Cardiac muscle cell (in vitro differentiated cells and primary cell): Measurements from ENCODE around the gene VEGFD. TPM values are rescaled to one million over a fixed set of nuclear protein-coding genes. Genes with fewer than 3 reads are reported as not detected.

Experiments used
- DNase-seq, 2 donors: peaks; one replicate each; pipeline versions ENCODE4 v3.0.0 to v3.0.0-alpha.2; 2010 to 2017; ENCODE audit warnings: low read depth in 1 of 2, low spot score in 1 of 2
- H3K27ac ChIP-seq: fragments of 200-600 bp; sonication (generic); 2 replicates; pipeline ENCODE4 v1.5.1; 2016
- H3K27me3 ChIP-seq: fragments of 200-600 bp; sonication (generic); 2 replicates; pipeline ENCODE4 v1.6.0; 2016; ENCODE audit warnings: control low read depth
- H3K36me3 ChIP-seq: fragments of 200-600 bp; sonication (generic); 2 replicates; pipeline ENCODE4 v1.5.1; 2016; ENCODE audit warnings: control low read depth
- H3K4me1 ChIP-seq: fragments of 200-600 bp; sonication (generic); 2 replicates; pipeline ENCODE4 v1.8.1; 2017; ENCODE audit warnings: low read depth, mild to moderate bottlenecking, mixed run types
- H3K4me3 ChIP-seq: fragments of 200-600 bp; sonication (generic); 2 replicates; pipeline ENCODE4 v1.5.1; 2016; ENCODE audit warnings: mild to moderate bottlenecking
- H3K9me3 ChIP-seq: fragments of 200-600 bp; sonication (generic); 2 replicates; pipeline ENCODE4 v1.5.1; 2017; ENCODE audit warnings: low read depth, mild to moderate bottlenecking, control low read depth
- CTCF ChIP-seq: IDR thresholded peaks from 2 replicates; pipeline ENCODE4 v1.5.1; 2012; ENCODE audit warnings: low read depth, mild to moderate bottlenecking, low read length
- polyA plus RNA-seq: library from polyadenylated mRNA; unstranded; fragments of >200 nt; fragmentation: Nextera tagmentation; extraction: Ambion mirVana; gene quantifications from 2 replicates; pipeline ENCODE4 v1.2.1, GENCODE V29; 2016
- total RNA-seq: library from RNA; depleted of rRNA; stranded (reverse); fragments of >200 nt; gene quantifications from 2 replicates; pipeline ENCODE4 v1.2.3, GENCODE V29; 2016

Gene VEGFD
- total and polyA plus RNA-seq, 2 experiments from 2014 or later, result 1.2 TPM; not detected in 1

DNA sequence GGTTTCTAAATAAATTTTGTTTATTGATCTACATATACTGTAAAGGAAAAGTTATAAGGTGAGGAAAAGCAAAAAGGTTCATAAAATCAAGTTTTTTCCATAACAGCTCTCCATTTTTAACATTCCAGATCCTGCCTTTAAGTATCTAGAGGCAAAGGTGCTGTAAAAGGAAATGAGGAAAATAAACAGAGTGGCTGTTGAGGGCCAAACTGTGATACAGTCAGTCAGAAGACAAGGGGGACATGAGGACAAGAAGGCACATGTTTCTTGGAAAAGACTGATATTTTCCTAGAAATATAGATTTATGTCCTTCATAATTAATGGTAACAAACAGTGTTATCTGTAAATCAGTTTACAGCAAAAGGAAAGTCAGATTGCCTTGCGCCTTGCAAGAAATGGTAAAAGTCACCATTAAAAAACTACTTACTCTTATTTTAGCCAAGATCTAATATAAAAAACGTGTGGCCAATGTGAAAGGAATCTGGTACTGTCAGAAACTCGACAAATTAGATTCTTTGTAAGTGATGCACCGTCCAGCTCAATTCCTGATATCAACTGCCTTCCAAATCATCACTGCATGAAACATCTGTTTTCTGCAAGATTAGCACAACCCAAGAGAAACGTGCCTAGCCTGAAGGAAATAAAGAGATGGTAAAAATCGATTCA lies 34.0 kb upstream of the VEGFD start:
- TF ChIP-seq CTCF, result no peak

GRCh38 chrX:15416133-15416993 lies 32.1 kb upstream of the VEGFD start:
- Histone ChIP-seq H3K27me3 (no peaks in the 10 kb centered on the region), H3K9me3 (no peaks in the 10 kb centered on the region), H3K4me1 (no peaks in the 10 kb centered on the region), H3K27ac (no peak overlapping the region), H3K4me3 (no peak overlapping the region), H3K36me3 (no peaks in the 10 kb centered on the region)
- DNase-seq, result no peak
- TF ChIP-seq CTCF, result no peak

More for the DNA sequence above, 34.0 kb upstream of the VEGFD start:
- Histone ChIP-seq H3K27me3 (no peaks in the 10 kb centered on the region), H3K4me1 (no peaks in the 10 kb centered on the region), H3K27ac (no peak overlapping the region), H3K4me3 (no peak overlapping the region), H3K36me3 (no peaks in the 10 kb centered on the region), H3K9me3 (no peaks in the 10 kb centered on the region)
- no peak for DNase-seq

GRCh38 chrX:15413101-15413500 lies 28.9 kb upstream of the VEGFD start:
- H3K27me3 ChIP-seq, result no peaks in the 10 kb centered on the region
- H3K4me3 ChIP-seq, result no peak overlapping the region
- H3K27ac ChIP-seq, result no peak overlapping the region
- no peak for TF ChIP-seq CTCF
- no peaks in the 10 kb centered on the region for H3K4me1 ChIP-seq
- H3K9me3 ChIP-seq, result no peaks in the 10 kb centered on the region
- H3K36me3 ChIP-seq, result no peaks in the 10 kb centered on the region
- DNase-seq, result no peak

GRCh38 chrX:15410947-15411346 lies 26.7 kb upstream of the VEGFD start:
- no peak overlapping the region for H3K4me3 ChIP-seq
- H3K9me3 ChIP-seq, result no peaks in the 10 kb centered on the region
- H3K27me3 ChIP-seq, result no peaks in the 10 kb centered on the region
- no peaks in the 10 kb centered on the region for H3K4me1 ChIP-seq
- DNase-seq, result no peak
- no peak overlapping the region for H3K27ac ChIP-seq
- H3K36me3 ChIP-seq, result no peaks in the 10 kb centered on the region
- TF ChIP-seq CTCF, result no peak

- no peaks in the 10 kb centered on the region for H3K27me3 ChIP-seq
- no peaks in the 10 kb centered on the region for H3K4me1 ChIP-seq
- no peak overlapping the region for H3K4me3 ChIP-seq
- no peak overlapping the region for H3K27ac ChIP-seq
- no peaks in the 10 kb centered on the region for H3K36me3 ChIP-seq
- no peaks in the 10 kb centered on the region for H3K9me3 ChIP-seq
- no peak for TF ChIP-seq CTCF
- no peak for DNase-seq
Observed at GRCh38 chrX:15410430-15410829, 26.2 kb upstream of the VEGFD start.
